ENCODE results near the gene CACNA2D3.

CACNA2D3 gene

GRCh38 chr3:54171951-54172350 lies 49.6 kb downstream of the CACNA2D3 start:
- no peak for DNase-seq

GRCh38 chr3:54173371-54173770 lies 51.0 kb downstream of the CACNA2D3 start:
- no peak for DNase-seq

- no peak for DNase-seq
Observed at GRCh38 chr3:54176106-54176505, 53.8 kb downstream of the CACNA2D3 start.

GRCh38 chr3:54177816-54178215 lies 55.5 kb downstream of the CACNA2D3 start:
- no peak for DNase-seq

- no peak for DNase-seq
Observed at GRCh38 chr3:54178376-54178775, 56.0 kb downstream of the CACNA2D3 start.

GRCh38 chr3:54180921-54181320 lies 58.6 kb downstream of the CACNA2D3 start:
- DNase-seq, result no peak

GRCh38 chr3:54182242-54182641 lies 59.9 kb downstream of the CACNA2D3 start:
- DNase-seq, result no peak

- no peak for DNase-seq
Observed at GRCh38 chr3:54185740-54186139, 63.4 kb downstream of the CACNA2D3 start.

- DNase-seq, result peak; percentile 1
Observed at GRCh38 chr3:54188176-54188791, 65.9 kb downstream of the CACNA2D3 start.

GRCh38 chr3:54191220-54191619 lies 68.9 kb downstream of the CACNA2D3 start:
- no peak for DNase-seq

GRCh38 chr3:54192026-54192425 lies 69.7 kb downstream of the CACNA2D3 start:
- no peak for DNase-seq

GRCh38 chr3:54193093-54193492 lies 70.7 kb downstream of the CACNA2D3 start:
- DNase-seq, result no peak

GRCh38 chr3:54196360-54196991 lies 74.1 kb downstream of the CACNA2D3 start:
- DNase-seq, result no peak

GRCh38 chr3:54197509-54197908 lies 75.2 kb downstream of the CACNA2D3 start:
- DNase-seq, result no peak

GRCh38 chr3:54198556-54198955 lies 76.2 kb downstream of the CACNA2D3 start:
- DNase-seq, result no peak

GRCh38 chr3:54202054-54202453 lies 79.7 kb downstream of the CACNA2D3 start:
- no peak for DNase-seq

- no peak for DNase-seq
Observed at GRCh38 chr3:54202651-54203248, 80.4 kb downstream of the CACNA2D3 start.

- DNase-seq, result no peak
Observed at GRCh38 chr3:54206874-54207273, 84.5 kb downstream of the CACNA2D3 start.

- no peak for DNase-seq
Observed at GRCh38 chr3:54211097-54211496, 88.7 kb downstream of the CACNA2D3 start.

GRCh38 chr3:54212723-54213122 lies 90.4 kb downstream of the CACNA2D3 start:
- no peak for DNase-seq

- no peak for DNase-seq
Observed at GRCh38 chr3:54213907-54214306, 91.6 kb downstream of the CACNA2D3 start.

- DNase-seq, result no peak
Observed at GRCh38 chr3:54214845-54215244, 92.5 kb downstream of the CACNA2D3 start.

GRCh38 chr3:54215521-54215920 lies 93.2 kb downstream of the CACNA2D3 start:
- no peak for DNase-seq

- DNase-seq, result no peak
Observed at GRCh38 chr3:54217828-54218227, 95.5 kb downstream of the CACNA2D3 start.

Measured in central memory CD4-positive, alpha-beta T cell (primary cell).